Panc1 (cell line): ENCODE results near the gene TBC1D22A. TPM values are rescaled to one million over a fixed set of nuclear protein-coding genes. Genes with fewer than 3 reads are reported as not detected.

Experiments used
- ATAC-seq: fragments of 200-7000 bp; cut with Tn5 transposase; 2 replicates; pipeline ENCODE4 v1.9.1; 2020; ENCODE audit warnings: mild to moderate bottlenecking, moderate library complexity
- BruUV-seq: library from RNA; stranded (reverse); fragments of 400-500 nt; replicated peaks from 2 replicates; lab custom pipeline; 2021; lab: Mats Ljungman, UMichigan
- CTCF ChIA-PET: fragments of 300-600 bp; sonication (Branson Sonifier 250); formaldehyde crosslinking; loops from one replicate; lab custom pipeline; 2022; ENCODE audit warnings: antibody characterized with exemption; lab: Charles Lee
- POLR2A ChIA-PET: fragments of 300-600 bp; sonication (Branson Sonifier 250); formaldehyde crosslinking; loops from one replicate; lab custom pipeline; 2022; ENCODE audit warnings: antibody characterized with exemption; lab: Charles Lee
- DNase-seq: peaks from one replicate; pipeline ENCODE4 v3.0.0-alpha.2; 2010; ENCODE audit warnings: low read depth, low spot score
- H3K27ac ChIP-seq: 2 replicates; pipeline ENCODE4 v1.5.1; 2011; ENCODE audit warnings: mild to moderate bottlenecking, low read length, inconsistent platforms
- H3K27me3 ChIP-seq: fragments of 200-500 bp; sonication (Bioruptor generic); 2 replicates; pipeline ENCODE4 v1.6.0; 2014; ENCODE audit warnings: low read length, inconsistent platforms; ENCODE audit not compliant: control insufficient read depth, insufficient read depth
- H3K36me3 ChIP-seq: fragments of 200-500 bp; sonication (Bioruptor generic); 2 replicates; pipeline ENCODE4 v1.5.1; 2014; ENCODE audit warnings: inconsistent platforms, mild to moderate bottlenecking, low read length, moderate library complexity; ENCODE audit not compliant: control insufficient read depth, insufficient read depth
- H3K4me1 ChIP-seq: 2 replicates; pipeline ENCODE4 v1.5.1; 2011; ENCODE audit warnings: inconsistent platforms, mild to moderate bottlenecking, low read length, moderate library complexity; ENCODE audit not compliant: control insufficient read depth, insufficient read depth
- H3K4me3 ChIP-seq, 2 experiments: 2 replicates each; pipeline ENCODE4 v1.5.1; 2011 to 2012; ENCODE audit warnings: low read depth in 2 of 2, low read length in 2 of 2, mild to moderate bottlenecking in 2 of 2, inconsistent platforms in 1 of 2, moderate library complexity in 1 of 2
- H3K9me3 ChIP-seq: fragments of 200-500 bp; sonication (Bioruptor generic); 2 replicates; pipeline ENCODE4 v1.5.1; 2014; ENCODE audit warnings: low read depth, mild to moderate bottlenecking, inconsistent platforms, low read length, moderate library complexity; ENCODE audit not compliant: control insufficient read depth, insufficient read depth
- POLR2AphosphoS5 ChIP-seq: IDR thresholded peaks from 2 replicates; pipeline ENCODE4 v1.6.1; 2012; ENCODE audit warnings: mild to moderate bottlenecking, low read depth, low read length, moderate library complexity
- REST ChIP-seq, 2 experiments: IDR thresholded peaks; 2 replicates each; pipeline ENCODE4 v1.6.1; 2011 to 2012; ENCODE audit warnings: low read depth in 2 of 2, control low read depth in 1 of 2, low read length in 1 of 2, mild to moderate bottlenecking in 1 of 2, moderate library complexity in 1 of 2; ENCODE audit not compliant: insufficient read depth in 1 of 2
- SIN3A ChIP-seq: IDR thresholded peaks from 2 replicates; pipeline ENCODE4 v1.6.1; 2012; ENCODE audit warnings: low read depth, mild to moderate bottlenecking, low read length, moderate library complexity, borderline replicate concordance; ENCODE audit not compliant: insufficient read depth
- TCF7L2 ChIP-seq: IDR thresholded peaks from 2 replicates; pipeline ENCODE4 v1.6.1; 2011; ENCODE audit warnings: mild to moderate bottlenecking, low read depth, low read length, inconsistent platforms
- in situ Hi-C: cut with HindIII; loops from 2 replicates; pipeline ENCODE4 v1.10.0; 2016; ENCODE audit warnings: low sequenced_read_pairs, low pct_unique_long_range_greater_than_20kb
- intact Hi-C: fragments of 100-400 bp; cut with micrococcal nuclease; formaldehyde crosslinking; loops from one replicate; pipeline ENCODE4 v1.10.0; 2022; ENCODE audit not compliant: unreplicated experiment
- total RNA-seq: library from RNA; stranded (reverse); gene quantifications from one replicate; pipeline ENCODE4 v1.2.1, GENCODE V29; 2021; ENCODE audit not compliant: unreplicated experiment
- TF ChIP-seq, protein P1 (sequence below): fragments of 450-650 bp; IDR thresholded peaks from 2 replicates; pipeline ENCODE4 v1.5.1; 2017; ENCODE audit warnings: mild to moderate bottlenecking

The TBC1D22A gene
- total RNA-seq, 1 experiment from 2014 or later: 28.7 TPM

GRCh38 chr22:46993633-46994032 lies 231.2 kb downstream of the TBC1D22A start:
- intact Hi-C loops (no loop called here), in situ Hi-C loops (no loop called here)
- ATAC-seq: no peak
- ChIA-PET CTCF (no interaction called here), POLR2A (no interaction called here)
- H3K27me3 ChIP-seq: no peaks in the 10 kb centered on the region
- H3K27ac ChIP-seq: no peak overlapping the region
- H3K4me1 ChIP-seq: no peaks in the 10 kb centered on the region
- no TSS peak for BruUV-seq
- TF ChIP-seq, protein P1, sequence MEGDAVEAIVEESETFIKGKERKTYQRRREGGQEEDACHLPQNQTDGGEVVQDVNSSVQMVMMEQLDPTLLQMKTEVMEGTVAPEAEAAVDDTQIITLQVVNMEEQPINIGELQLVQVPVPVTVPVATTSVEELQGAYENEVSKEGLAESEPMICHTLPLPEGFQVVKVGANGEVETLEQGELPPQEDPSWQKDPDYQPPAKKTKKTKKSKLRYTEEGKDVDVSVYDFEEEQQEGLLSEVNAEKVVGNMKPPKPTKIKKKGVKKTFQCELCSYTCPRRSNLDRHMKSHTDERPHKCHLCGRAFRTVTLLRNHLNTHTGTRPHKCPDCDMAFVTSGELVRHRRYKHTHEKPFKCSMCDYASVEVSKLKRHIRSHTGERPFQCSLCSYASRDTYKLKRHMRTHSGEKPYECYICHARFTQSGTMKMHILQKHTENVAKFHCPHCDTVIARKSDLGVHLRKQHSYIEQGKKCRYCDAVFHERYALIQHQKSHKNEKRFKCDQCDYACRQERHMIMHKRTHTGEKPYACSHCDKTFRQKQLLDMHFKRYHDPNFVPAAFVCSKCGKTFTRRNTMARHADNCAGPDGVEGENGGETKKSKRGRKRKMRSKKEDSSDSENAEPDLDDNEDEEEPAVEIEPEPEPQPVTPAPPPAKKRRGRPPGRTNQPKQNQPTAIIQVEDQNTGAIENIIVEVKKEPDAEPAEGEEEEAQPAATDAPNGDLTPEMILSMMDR: no peak
- no peak for TF ChIP-seq POLR2AphosphoS5
- TF ChIP-seq TCF7L2: no peak
- TF ChIP-seq REST (IDR thresholded peaks at IDR 0.05; ENCODE audit: insufficient read depth in 1 of 2, low read depth in 2 of 2, low read length in 1 of 2): no peak
- TF ChIP-seq SIN3A: no peak
- H3K36me3 ChIP-seq: no peaks in the 10 kb centered on the region
- H3K9me3 ChIP-seq: no peaks in the 10 kb centered on the region
- no peak for DNase-seq
- H3K4me3 ChIP-seq: no peak overlapping the region

GRCh38 chr22:46994265-46994664 lies 231.8 kb downstream of the TBC1D22A start:
- POLR2A ChIA-PET: interaction anchor here (0.8 kb wide), 1 partner anchor 251 kb away, joined by 3 read pairs; no protein-coding TSS in a partner anchor
- intact Hi-C loops: no loop called here
- no peak for TF ChIP-seq REST (IDR thresholded peaks at IDR 0.05; ENCODE audit: insufficient read depth in 1 of 2, low read depth in 2 of 2, low read length in 1 of 2)
- no peak for TF ChIP-seq TCF7L2
- TF ChIP-seq SIN3A: no peak
- no peak for TF ChIP-seq POLR2AphosphoS5
- TF ChIP-seq, protein P1: no peak
- no peaks in the 10 kb centered on the region for H3K9me3 ChIP-seq
- no peaks in the 10 kb centered on the region for H3K4me1 ChIP-seq
- no peaks in the 10 kb centered on the region for H3K27me3 ChIP-seq
- in situ Hi-C loops: no loop called here
- H3K4me3 ChIP-seq: no peak overlapping the region
- no peak overlapping the region for H3K27ac ChIP-seq
- ATAC-seq (no peak), DNase-seq (no peak)
- CTCF ChIA-PET: no interaction called here
- H3K36me3 ChIP-seq: no peaks in the 10 kb centered on the region
- no TSS peak for BruUV-seq
